Gastroesophageal sphincter (tissue), 3 donors: Measurements from ENCODE around the gene OR4D11.

Experiments
- POLR2A ChIP-seq, 2 donors: fragments of 450-650 bp; IDR thresholded peaks; one replicate each; pipeline ENCODE4 v1.6.1; 2017; ENCODE audit warnings: antibody characterized with exemption in 2 of 2, mild to moderate bottlenecking in 2 of 2, moderate library complexity in 1 of 2
- POLR2AphosphoS5 ChIP-seq: sonication (generic); formaldehyde crosslinking; IDR thresholded peaks from one replicate; pipeline ENCODE4 v1.6.1; 2017; ENCODE audit warnings: antibody characterized with exemption
- TF ChIP-seq, protein P1 (sequence below), 4 experiments: fragments of 200-600 bp in 2 of 4; fragments of 450-650 bp in 2 of 4; sonication (generic) in 1 of 4; IDR thresholded peaks; one replicate each; pipeline ENCODE4 v1.5.1; 2017 to 2019; ENCODE audit warnings: antibody characterized with exemption in 4 of 4, mild to moderate bottlenecking in 2 of 4, moderate library complexity in 2 of 4

DNA sequence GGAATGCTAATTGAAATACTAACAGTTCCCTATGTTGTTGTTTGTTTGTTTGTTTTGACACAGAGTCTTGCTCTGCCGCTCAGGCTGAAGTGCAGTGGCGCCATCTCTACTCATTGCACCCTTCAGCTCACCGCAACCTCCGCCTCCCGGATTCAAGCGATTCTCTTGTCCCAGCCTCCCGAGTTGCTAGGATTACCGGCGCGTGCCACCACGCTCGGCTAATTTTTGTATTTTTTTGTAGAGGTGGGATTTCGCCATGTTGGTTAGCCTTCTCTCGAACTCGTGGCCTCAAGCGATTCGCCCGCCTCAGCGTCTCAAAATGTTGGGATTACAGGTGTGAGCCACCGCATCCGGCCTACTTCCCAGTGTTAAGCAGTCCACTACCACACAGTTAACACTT, 49.9 kb downstream of the OR4D11 start:
- TF ChIP-seq POLR2AphosphoS5 (no peak), POLR2A (IDR thresholded peaks at IDR 0.05) (no peak)
- TF ChIP-seq, protein P1, sequence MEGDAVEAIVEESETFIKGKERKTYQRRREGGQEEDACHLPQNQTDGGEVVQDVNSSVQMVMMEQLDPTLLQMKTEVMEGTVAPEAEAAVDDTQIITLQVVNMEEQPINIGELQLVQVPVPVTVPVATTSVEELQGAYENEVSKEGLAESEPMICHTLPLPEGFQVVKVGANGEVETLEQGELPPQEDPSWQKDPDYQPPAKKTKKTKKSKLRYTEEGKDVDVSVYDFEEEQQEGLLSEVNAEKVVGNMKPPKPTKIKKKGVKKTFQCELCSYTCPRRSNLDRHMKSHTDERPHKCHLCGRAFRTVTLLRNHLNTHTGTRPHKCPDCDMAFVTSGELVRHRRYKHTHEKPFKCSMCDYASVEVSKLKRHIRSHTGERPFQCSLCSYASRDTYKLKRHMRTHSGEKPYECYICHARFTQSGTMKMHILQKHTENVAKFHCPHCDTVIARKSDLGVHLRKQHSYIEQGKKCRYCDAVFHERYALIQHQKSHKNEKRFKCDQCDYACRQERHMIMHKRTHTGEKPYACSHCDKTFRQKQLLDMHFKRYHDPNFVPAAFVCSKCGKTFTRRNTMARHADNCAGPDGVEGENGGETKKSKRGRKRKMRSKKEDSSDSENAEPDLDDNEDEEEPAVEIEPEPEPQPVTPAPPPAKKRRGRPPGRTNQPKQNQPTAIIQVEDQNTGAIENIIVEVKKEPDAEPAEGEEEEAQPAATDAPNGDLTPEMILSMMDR (IDR thresholded peaks at IDR 0.05) = no peak
